Psoas muscle (tissue), 8 donors: Measurements from ENCODE around the gene ALG1. TPM values are rescaled to one million over a fixed set of nuclear protein-coding genes. Genes with fewer than 3 reads are reported as not detected.
"Not testable (repeated sequence)": the region's sequence is repeated elsewhere in the genome, so short reads cannot be mapped to it uniquely, and the experiment has no call there.

Source experiments
- ATAC-seq, 4 donors: fragments of 200-7000 bp; cut with Tn5 transposase; one replicate each; pipeline ENCODE4 v1.9.1; 2020; ENCODE audit warnings: moderate library complexity in 3 of 4, mild to moderate bottlenecking in 2 of 4
- DNase-seq, 2 donors: peaks; one replicate each; pipeline ENCODE4 v3.0.0-alpha.2; 2020
- H3K27ac ChIP-seq: fragments of 200-600 bp; one replicate; pipeline ENCODE4 v1.8.0; 2022
- H3K27me3 ChIP-seq, 3 donors: fragments of 200-600 bp in 1 of 3; one replicate each; pipeline versions ENCODE4 v1.6.1 to v1.8.0; 2013 to 2022; ENCODE audit warnings: low read length in 2 of 3, mild to moderate bottlenecking in 2 of 3, moderate library complexity in 1 of 3; ENCODE audit not compliant: insufficient read depth in 3 of 3
- H3K36me3 ChIP-seq, 2 donors: fragments of 200-600 bp in 1 of 2; one replicate each; pipeline versions ENCODE4 v1.6.1 to v1.8.0; 2013 to 2022; ENCODE audit warnings: low read depth in 1 of 2, mild to moderate bottlenecking in 1 of 2, moderate library complexity in 1 of 2; ENCODE audit not compliant: insufficient read depth in 1 of 2
- H3K4me1 ChIP-seq: fragments of 200-600 bp; one replicate; pipeline ENCODE4 v1.8.0; 2022
- H3K4me3 ChIP-seq: fragments of 200-600 bp; one replicate; pipeline ENCODE4 v1.8.0; 2022; ENCODE audit warnings: mild to moderate bottlenecking
- H3K9me3 ChIP-seq: fragments of 200-600 bp; one replicate; pipeline ENCODE4 v1.8.0; 2022
- CTCF ChIP-seq: fragments of 200-600 bp; IDR thresholded peaks from one replicate; pipeline ENCODE4 v1.8.0; 2022; ENCODE audit warnings: antibody characterized with exemption
- WGBS, 3 donors: extraction: QIAGEN DNeasy Blood & Tissue Kit; methylation state at CpG; one replicate each; pipeline versions ENCODE4 v1.1.6 to v1.1.7; 2013; 5-methylcytosine and 5-hydroxymethylcytosine counted together
- intact Hi-C, 2 donors: fragments of 100-400 bp; cut with DNase I; formaldehyde crosslinking; loops; one replicate each; pipeline versions ENCODE4 v1.11.0 to v1.14.2; 2022
- polyA plus RNA-seq, 3 donors: library from polyadenylated mRNA; stranded (reverse); fragments of 200-250 nt; gene quantifications; one replicate each; pipeline ENCODE4 v1.2.3, GENCODE V29; 2013
- total RNA-seq, 4 donors: library from RNA; stranded (reverse); fragmentation: NEBNext Ultra II Directional in 2 of 4; extraction: Animal tissue kit (Norgen Biotek cat#: 25700) in 2 of 4; gene quantifications; one replicate each; pipeline versions ENCODE4 v1.2.1 to v1.2.4, GENCODE V29; 2021 to 2023
- donor health status: healthy with polysubstance abuse.
- donor health status: DM: no; HTN: no; CAD: no; lungs with moderate emphysema.
- donor health status: Bipolar disorder and iron deficiency.
- donor health status: healthy.
- donor health status: DM: yes; HTN: yes; CAD: no.
- donor health status: DM: no; HTN: no; CAD: no.
- donor health status: DM: no; HTN: no; CAD: no.
- donor health status: DM: yes; HTN: yes; CAD: no.

The ALG1 gene
- total and polyA plus RNA-seq, 7 donors: 4.9 to 13.1 (median 7.3) TPM

- intact Hi-C loops: no loop called here
These were observed 30.0 kb upstream of the ALG1 start for GRCh38 chr16:5041600-5042133.

GRCh38 chr16:5042574-5043171 is 29.0 kb upstream of the ALG1 start:
- intact Hi-C loops: no loop called here
- no peak overlapping the region for H3K4me3 ChIP-seq
- DNase-seq (no peak), ATAC-seq (no peak)
- H3K27me3 ChIP-seq: no peaks in the 10 kb centered on the region
- no peaks in the 10 kb centered on the region for H3K4me1 ChIP-seq
- no peak overlapping the region for H3K27ac ChIP-seq
- 72 to 75% (median 74%) methylated on average over 14 of the region's 14 CpGs for WGBS, 3 donors
- H3K36me3 ChIP-seq: no peaks in the 10 kb centered on the region
- H3K9me3 ChIP-seq: no peaks in the 10 kb centered on the region
- no peak for TF ChIP-seq CTCF

More at GRCh38 chr16:5041600-5042133, 30.0 kb upstream of the ALG1 start:
- WGBS, 3 donors: 61 to 65% (median 63%) methylated on average over 12 of the region's 12 CpGs
- no peak overlapping the region for H3K27ac ChIP-seq
- H3K27me3 ChIP-seq: no peaks in the 10 kb centered on the region
- H3K9me3 ChIP-seq: no peaks in the 10 kb centered on the region
- no peaks in the 10 kb centered on the region for H3K36me3 ChIP-seq
- DNase-seq (peak in 1 of 2 donors; percentile 5), ATAC-seq (no peak)
- no peak overlapping the region for H3K4me3 ChIP-seq
- H3K4me1 ChIP-seq: no peaks in the 10 kb centered on the region
- TF ChIP-seq CTCF: no peak

GRCh38 chr16:5044011-5044540 is 27.6 kb upstream of the ALG1 start:
- Histone ChIP-seq H3K27me3 (no peaks in the 10 kb centered on the region), H3K4me3 (no peak overlapping the region), H3K9me3 (no peaks in the 10 kb centered on the region), H3K27ac (no peak overlapping the region), H3K36me3 (no peaks in the 10 kb centered on the region), H3K4me1 (no peaks in the 10 kb centered on the region)
- intact Hi-C loops: no loop called here
- DNase-seq (no peak), ATAC-seq (no peak)
- TF ChIP-seq CTCF: no peak
- 89 to 95% (median 94%) methylated on average over 8 of the region's 8 CpGs for WGBS, 3 donors

DNA sequence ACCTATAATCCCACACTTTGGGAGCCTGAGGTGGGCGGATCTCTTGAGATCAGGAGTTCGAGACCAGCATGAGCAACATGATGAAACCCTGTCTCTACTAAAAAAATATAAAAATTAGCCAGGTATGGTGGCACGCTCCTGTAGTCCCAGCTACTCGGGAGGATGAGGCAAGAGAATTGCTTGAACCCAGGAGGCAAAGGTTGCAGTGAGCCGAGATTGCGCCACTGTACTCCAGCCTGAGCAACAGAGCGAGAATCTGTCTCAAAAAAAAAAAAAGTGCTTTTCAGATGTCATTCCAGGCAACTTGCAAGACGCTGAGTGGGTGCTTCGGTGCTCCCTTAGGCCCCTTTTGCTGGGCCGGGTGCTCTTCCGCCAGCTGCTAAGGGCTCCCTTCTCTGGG is 27.1 kb upstream of the ALG1 start:
- H3K27me3 ChIP-seq, H3K9me3 ChIP-seq, DNase-seq, intact Hi-C loops, H3K4me3 ChIP-seq, H3K36me3 ChIP-seq, ATAC-seq, H3K27ac ChIP-seq, H3K4me1 ChIP-seq: not testable (repeated sequence)
- WGBS, 3 donors: 94 to 96% (median 95%) methylated on average over 11 of the region's 11 CpGs

DNA sequence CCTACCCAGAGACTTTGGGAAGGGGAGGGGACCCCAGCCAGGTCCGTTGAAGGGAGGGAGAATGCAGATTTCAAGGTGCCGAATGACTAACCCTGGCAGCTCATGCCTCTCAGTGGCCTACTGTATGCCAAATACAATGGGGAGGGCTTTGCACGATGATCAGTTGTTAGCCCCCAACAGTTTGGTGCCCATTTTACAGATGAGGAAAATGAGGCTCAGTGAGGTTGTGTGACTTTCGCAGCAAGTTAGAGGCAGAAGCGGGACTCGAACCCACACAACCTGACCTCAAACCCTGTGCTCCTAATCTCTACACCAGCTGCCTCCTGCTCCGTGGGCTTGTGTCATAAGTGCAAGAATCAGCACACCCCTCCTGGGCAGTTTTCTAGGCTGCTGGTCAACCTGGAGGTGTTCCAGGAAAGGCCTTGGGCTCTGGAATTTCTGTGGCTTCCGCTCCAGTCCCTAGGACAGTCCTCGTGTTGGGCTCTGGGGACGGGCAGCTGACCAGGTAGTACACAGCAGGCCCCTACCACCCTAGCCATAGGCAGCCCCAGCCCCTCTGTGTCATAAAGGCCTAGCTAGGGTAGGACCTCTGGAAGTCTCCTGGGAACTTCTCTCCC is 26.0 kb upstream of the ALG1 start:
- Histone ChIP-seq H3K36me3 (no peaks in the 10 kb centered on the region), H3K27me3 (no peaks in the 10 kb centered on the region), H3K9me3 (no peaks in the 10 kb centered on the region), H3K4me3 (no peak overlapping the region), H3K27ac (no peak overlapping the region), H3K4me1 (no peaks in the 10 kb centered on the region)
- ATAC-seq (no peak), DNase-seq (peak in 1 of 2 donors; percentile 1)
- no peak for TF ChIP-seq CTCF
- intact Hi-C loops: no loop called here
- WGBS, 3 donors: 85 to 88% (median 87%) methylated on average over 10 of the region's 10 CpGs
